ENCODE measurements around the gene E2F3.

E2F3 gene

GRCh38 chr6:20367743-20368485 is 33.8 kb upstream of the E2F3 start:
- TF ChIP-seq ZFP30 (CRISPR knock-in tag; IDR thresholded peaks at IDR 0.05) (no peak), ESRRG (CRISPR knock-in tag; IDR thresholded peaks at IDR 0.05) (no peak), OSR1 (CRISPR knock-in tag; IDR thresholded peaks at IDR 0.05) (no peak), TOX (CRISPR knock-in tag; IDR thresholded peaks at IDR 0.05; ENCODE audit: borderline replicate concordance) (no peak), ISL1 (CRISPR knock-in tag; IDR thresholded peaks at IDR 0.05) (no peak), ZC3H10 (CRISPR knock-in tag; IDR thresholded peaks at IDR 0.05) (no peak), PPARA (CRISPR knock-in tag; IDR thresholded peaks at IDR 0.05; ENCODE audit: borderline replicate concordance) (no peak)
- ATAC-seq = no peak

DNA sequence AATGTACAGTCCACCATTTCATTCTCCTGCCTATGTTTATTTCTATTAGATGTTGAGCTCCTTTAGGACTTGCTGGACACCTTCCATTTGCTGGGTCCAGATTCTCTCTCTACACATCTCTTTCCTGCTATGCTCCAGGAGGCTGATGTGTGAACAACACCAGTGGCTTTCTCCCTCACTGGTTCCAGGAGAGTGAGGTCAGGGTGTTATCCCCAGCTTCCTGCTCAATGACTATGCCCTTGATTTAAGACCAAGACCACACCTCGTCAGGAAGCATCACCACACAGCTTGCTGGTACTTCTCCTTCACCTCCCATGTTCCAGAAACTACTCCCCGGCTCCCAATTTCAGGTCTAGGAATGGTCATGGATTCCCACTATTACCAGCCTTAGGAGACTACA is 31.3 kb upstream of the E2F3 start:
- no peak for ATAC-seq

DNA sequence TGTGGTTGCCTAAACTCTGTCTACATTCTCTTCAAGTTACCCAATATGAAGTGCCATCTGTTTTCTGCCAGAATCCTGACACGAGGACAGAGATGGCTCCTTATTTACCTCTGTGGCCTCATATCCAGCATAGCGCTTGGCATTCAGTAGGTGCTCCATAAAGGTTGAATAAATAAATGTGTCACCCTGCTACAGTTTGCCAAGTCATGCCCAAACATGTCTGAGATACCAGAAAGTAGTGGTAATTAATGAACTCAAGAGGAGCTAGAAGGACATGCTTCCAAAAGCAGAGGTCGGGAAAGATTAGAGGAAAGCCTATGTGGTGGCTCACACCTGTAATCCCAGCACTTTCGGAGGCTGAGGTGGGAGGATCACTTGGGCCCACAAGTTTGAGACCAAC is 30.9 kb upstream of the E2F3 start:
- TF ChIP-seq ZC3H10 (CRISPR knock-in tag; IDR thresholded peaks at IDR 0.05) = no peak
- no peak for ATAC-seq

More for the DNA sequence above, 31.3 kb upstream of the E2F3 start:
- TF ChIP-seq PPARA (CRISPR knock-in tag; IDR thresholded peaks at IDR 0.05; ENCODE audit: borderline replicate concordance) (no peak), BACH2 (CRISPR knock-in tag; IDR thresholded peaks at IDR 0.05; ENCODE audit: borderline replicate concordance) (no peak), CSDC2 (CRISPR knock-in tag; IDR thresholded peaks at IDR 0.05) (no peak)

DNA sequence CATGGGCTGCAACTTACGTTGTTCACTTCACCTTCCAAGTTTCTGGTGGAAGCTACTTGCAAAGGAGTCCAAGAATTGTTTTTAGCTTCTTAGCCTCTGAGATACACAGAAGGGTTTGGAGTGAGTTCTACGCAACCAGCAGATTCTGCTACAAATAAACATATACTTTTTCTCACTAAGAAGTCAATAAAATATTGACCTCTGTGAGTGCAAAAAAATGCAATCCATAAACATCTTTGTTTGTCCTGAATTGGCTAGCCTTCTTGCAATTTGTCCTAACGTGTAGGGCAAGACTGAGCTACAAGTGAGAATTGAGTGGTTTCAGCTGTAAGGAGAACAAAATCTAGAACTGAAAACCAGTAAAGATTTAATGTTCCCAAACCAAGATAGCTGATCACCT is 26.2 kb upstream of the E2F3 start:
- TF ChIP-seq ARNTL (CRISPR knock-in tag; IDR thresholded peaks at IDR 0.05; ENCODE audit: borderline replicate concordance, low read depth) (no peak), ZNF70 (CRISPR knock-in tag; IDR thresholded peaks at IDR 0.05) (no peak), ESRRG (CRISPR knock-in tag; IDR thresholded peaks at IDR 0.05) (no peak), TCF4 (CRISPR knock-in tag; IDR thresholded peaks at IDR 0.05; ENCODE audit: borderline replicate concordance) (no peak), CSDC2 (CRISPR knock-in tag; IDR thresholded peaks at IDR 0.05) (no peak), ZFP30 (CRISPR knock-in tag; IDR thresholded peaks at IDR 0.05) (no peak), GLIS3 (CRISPR knock-in tag; IDR thresholded peaks at IDR 0.05) (no peak), RARB (CRISPR knock-in tag; IDR thresholded peaks at IDR 0.05) (no peak), ZFP3 (CRISPR knock-in tag; IDR thresholded peaks at IDR 0.05) (no peak), TOX (CRISPR knock-in tag; IDR thresholded peaks at IDR 0.05; ENCODE audit: borderline replicate concordance) (no peak), ISL1 (CRISPR knock-in tag; IDR thresholded peaks at IDR 0.05) (no peak), ZC3H10 (CRISPR knock-in tag; IDR thresholded peaks at IDR 0.05) (no peak)
- TF ChIP-seq, protein P1, sequence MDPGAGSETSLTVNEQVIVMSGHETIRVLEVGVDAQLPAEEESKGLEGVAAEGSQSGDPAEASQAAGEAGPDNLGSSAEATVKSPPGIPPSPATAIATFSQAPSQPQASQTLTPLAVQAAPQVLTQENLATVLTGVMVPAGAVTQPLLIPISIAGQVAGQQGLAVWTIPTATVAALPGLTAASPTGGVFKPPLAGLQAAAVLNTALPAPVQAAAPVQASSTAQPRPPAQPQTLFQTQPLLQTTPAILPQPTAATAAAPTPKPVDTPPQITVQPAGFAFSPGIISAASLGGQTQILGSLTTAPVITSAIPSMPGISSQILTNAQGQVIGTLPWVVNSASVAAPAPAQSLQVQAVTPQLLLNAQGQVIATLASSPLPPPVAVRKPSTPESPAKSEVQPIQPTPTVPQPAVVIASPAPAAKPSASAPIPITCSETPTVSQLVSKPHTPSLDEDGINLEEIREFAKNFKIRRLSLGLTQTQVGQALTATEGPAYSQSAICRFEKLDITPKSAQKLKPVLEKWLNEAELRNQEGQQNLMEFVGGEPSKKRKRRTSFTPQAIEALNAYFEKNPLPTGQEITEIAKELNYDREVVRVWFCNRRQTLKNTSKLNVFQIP (CRISPR knock-in tag; IDR thresholded peaks at IDR 0.05; ENCODE audit: borderline replicate concordance, low read depth) = no peak
- TF ChIP-seq, protein P2, sequence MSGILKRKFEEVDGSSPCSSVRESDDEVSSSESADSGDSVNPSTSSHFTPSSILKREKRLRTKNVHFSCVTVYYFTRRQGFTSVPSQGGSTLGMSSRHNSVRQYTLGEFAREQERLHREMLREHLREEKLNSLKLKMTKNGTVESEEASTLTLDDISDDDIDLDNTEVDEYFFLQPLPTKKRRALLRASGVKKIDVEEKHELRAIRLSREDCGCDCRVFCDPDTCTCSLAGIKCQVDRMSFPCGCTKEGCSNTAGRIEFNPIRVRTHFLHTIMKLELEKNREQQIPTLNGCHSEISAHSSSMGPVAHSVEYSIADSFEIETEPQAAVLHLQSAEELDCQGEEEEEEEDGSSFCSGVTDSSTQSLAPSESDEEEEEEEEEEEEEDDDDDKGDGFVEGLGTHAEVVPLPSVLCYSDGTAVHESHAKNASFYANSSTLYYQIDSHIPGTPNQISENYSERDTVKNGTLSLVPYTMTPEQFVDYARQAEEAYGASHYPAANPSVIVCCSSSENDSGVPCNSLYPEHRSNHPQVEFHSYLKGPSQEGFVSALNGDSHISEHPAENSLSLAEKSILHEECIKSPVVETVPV (CRISPR knock-in tag; IDR thresholded peaks at IDR 0.05) = no peak
- no peak for ATAC-seq

DNA sequence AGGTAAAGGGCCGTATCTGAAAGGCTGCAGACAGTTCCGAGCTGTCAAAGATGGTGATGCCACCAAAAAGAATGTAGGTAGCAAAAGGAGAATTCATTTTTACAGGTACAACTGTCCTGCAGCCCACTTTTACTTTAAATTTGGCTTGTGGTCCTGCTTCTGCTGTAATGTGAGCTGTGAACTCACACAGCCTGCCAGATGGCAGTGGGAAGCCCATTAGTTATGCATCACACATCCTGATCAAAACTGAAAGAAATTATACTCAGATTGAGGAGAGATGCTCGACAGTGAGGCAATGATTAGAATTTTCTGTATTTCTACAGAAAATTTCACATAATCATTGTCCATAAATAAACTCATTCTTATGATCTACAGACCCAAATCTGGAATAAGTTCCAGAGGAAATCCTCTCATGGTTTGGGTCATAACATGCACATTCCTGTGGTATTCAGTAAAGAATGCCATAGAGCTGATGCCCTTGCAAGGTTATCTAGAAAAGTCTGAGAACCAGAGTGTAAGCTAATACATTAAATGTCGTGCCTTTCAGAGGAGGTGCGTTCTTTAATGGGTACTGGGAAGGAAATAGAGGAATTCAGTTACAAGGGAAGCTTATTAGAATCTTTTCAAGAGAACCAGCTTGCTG is 23.9 kb upstream of the E2F3 start:
- TF ChIP-seq TOX (CRISPR knock-in tag; IDR thresholded peaks at IDR 0.05; ENCODE audit: borderline replicate concordance) (no peak), ZNF70 (CRISPR knock-in tag; IDR thresholded peaks at IDR 0.05) (no peak), ZFP30 (CRISPR knock-in tag; IDR thresholded peaks at IDR 0.05) (no peak), TCF4 (CRISPR knock-in tag; IDR thresholded peaks at IDR 0.05; ENCODE audit: borderline replicate concordance) (no peak), CSDC2 (CRISPR knock-in tag; IDR thresholded peaks at IDR 0.05) (no peak), PATZ1 (CRISPR knock-in tag; IDR thresholded peaks at IDR 0.05; ENCODE audit: borderline replicate concordance) (no peak), ESRRG (CRISPR knock-in tag; IDR thresholded peaks at IDR 0.05) (no peak), RARB (CRISPR knock-in tag; IDR thresholded peaks at IDR 0.05) (no peak), OSR1 (CRISPR knock-in tag; IDR thresholded peaks at IDR 0.05) (no peak), ARNTL (CRISPR knock-in tag; IDR thresholded peaks at IDR 0.05; ENCODE audit: borderline replicate concordance, low read depth) (no peak), ZFP3 (CRISPR knock-in tag; IDR thresholded peaks at IDR 0.05) (no peak)
- TF ChIP-seq, protein P1 (CRISPR knock-in tag; IDR thresholded peaks at IDR 0.05; ENCODE audit: borderline replicate concordance, low read depth) = no peak
- TF ChIP-seq, protein P3, sequence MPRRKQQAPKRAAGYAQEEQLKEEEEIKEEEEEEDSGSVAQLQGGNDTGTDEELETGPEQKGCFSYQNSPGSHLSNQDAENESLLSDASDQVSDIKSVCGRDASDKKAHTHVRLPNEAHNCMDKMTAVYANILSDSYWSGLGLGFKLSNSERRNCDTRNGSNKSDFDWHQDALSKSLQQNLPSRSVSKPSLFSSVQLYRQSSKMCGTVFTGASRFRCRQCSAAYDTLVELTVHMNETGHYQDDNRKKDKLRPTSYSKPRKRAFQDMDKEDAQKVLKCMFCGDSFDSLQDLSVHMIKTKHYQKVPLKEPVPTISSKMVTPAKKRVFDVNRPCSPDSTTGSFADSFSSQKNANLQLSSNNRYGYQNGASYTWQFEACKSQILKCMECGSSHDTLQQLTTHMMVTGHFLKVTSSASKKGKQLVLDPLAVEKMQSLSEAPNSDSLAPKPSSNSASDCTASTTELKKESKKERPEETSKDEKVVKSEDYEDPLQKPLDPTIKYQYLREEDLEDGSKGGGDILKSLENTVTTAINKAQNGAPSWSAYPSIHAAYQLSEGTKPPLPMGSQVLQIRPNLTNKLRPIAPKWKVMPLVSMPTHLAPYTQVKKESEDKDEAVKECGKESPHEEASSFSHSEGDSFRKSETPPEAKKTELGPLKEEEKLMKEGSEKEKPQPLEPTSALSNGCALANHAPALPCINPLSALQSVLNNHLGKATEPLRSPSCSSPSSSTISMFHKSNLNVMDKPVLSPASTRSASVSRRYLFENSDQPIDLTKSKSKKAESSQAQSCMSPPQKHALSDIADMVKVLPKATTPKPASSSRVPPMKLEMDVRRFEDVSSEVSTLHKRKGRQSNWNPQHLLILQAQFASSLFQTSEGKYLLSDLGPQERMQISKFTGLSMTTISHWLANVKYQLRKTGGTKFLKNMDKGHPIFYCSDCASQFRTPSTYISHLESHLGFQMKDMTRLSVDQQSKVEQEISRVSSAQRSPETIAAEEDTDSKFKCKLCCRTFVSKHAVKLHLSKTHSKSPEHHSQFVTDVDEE (CRISPR knock-in tag; IDR thresholded peaks at IDR 0.05) = no peak
- TF ChIP-seq, protein P2 (CRISPR knock-in tag; IDR thresholded peaks at IDR 0.05) = no peak
- ATAC-seq = peak; percentile 86
